Inflammatory macrophage (primary cell): Measurements from ENCODE around the gene DTNBP1.
A peak's percentile ranks its signal among the peaks of the same experiment; 100 is the strongest.

Experiments used
- DNase-seq, 2 donors: peaks; one replicate each; pipeline ENCODE4 v3.0.0-alpha.2; 2020 to 2022

The DTNBP1 gene

GRCh38 chr6:15476631-15477380, 186.0 kb downstream of the DTNBP1 start:
- DNase-seq = no peak

GRCh38 chr6:15475872-15476271, 187.0 kb downstream of the DTNBP1 start:
- DNase-seq = no peak

GRCh38 chr6:15475261-15475660, 187.6 kb downstream of the DTNBP1 start:
- DNase-seq = no peak

GRCh38 chr6:15474196-15474595, 188.6 kb downstream of the DTNBP1 start:
- peak in 1 of 2 donors; percentile 51 for DNase-seq

GRCh38 chr6:15473741-15474161, 189.1 kb downstream of the DTNBP1 start:
- DNase-seq = peak; percentile 41 to 49

- DNase-seq = no peak
Measured at GRCh38 chr6:15473174-15473573, 189.7 kb downstream of the DTNBP1 start.
